ENCODE data around the gene FN3KRP.

GRCh38 chr17:82734987-82735866 is 18.7 kb downstream of the FN3KRP start, which contains the start of gene FN3K:
- TF ChIP-seq CTCF (tag by site-specific recombination; IDR thresholded peaks at IDR 0.05) (no peak), ZBTB21 (tag by site-specific recombination; IDR thresholded peaks at IDR 0.05) (no peak), GLI4 (tag by site-specific recombination; IDR thresholded peaks at IDR 0.05) (no peak), ZFP37 (tag by site-specific recombination; IDR thresholded peaks at IDR 0.05) (no peak), ZNF548 (tag by site-specific recombination; IDR thresholded peaks at IDR 0.05) (no peak)
